GM23248 (cell line): ENCODE results near the gene ALDH3B2.

Experiments used
- EZH2 ChIP-seq: fragments of 200-600 bp; sonication (generic); IDR thresholded peaks from 2 replicates; pipeline ENCODE4 v1.6.1; 2018; ENCODE audit warnings: antibody characterized with exemption, mild to moderate bottlenecking; ENCODE audit not compliant: insufficient read depth, poor library complexity, severe bottlenecking
- EZH2phosphoT487 ChIP-seq: fragments of 200-600 bp; sonication (generic); IDR thresholded peaks from 2 replicates; pipeline ENCODE4 v1.6.1; 2018; ENCODE audit warnings: antibody characterized with exemption, moderate library complexity, mild to moderate bottlenecking, low read depth; ENCODE audit not compliant: insufficient read depth

DNA sequence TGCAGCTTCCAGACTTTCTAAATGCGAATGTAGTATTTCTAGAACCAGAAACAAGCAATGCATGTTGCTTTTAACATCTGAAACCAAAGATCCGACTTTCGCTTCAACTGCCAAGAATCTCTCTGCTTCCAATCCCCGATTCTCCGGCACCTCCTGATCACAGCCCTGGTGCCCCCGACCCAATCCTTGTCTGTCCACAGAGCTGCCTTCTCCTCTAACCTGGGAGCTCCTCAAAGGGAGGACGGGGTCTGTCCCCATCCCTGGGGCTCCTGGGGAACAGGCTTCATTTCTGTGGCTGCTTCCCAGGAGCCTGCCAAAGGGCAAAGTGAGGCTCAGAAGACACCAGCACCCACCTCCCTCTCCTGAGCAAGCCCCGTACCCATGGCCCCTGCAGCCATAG is 521 bp downstream of the ALDH3B2 start:
- TF ChIP-seq EZH2 (no peak), EZH2phosphoT487 (no peak)
